GM12878 (cell line): ENCODE results near the gene SYT1. TPM values are rescaled to one million over a fixed set of nuclear protein-coding genes. Genes with fewer than 3 reads are reported as not detected.

Source experiments
- ATAC-seq: fragments of 200-7000 bp; cut with Tn5 transposase; 3 replicates; pipeline ENCODE4 v1.9.1; 2020; ENCODE audit warnings: mild to moderate bottlenecking, moderate library complexity
- BruUV-seq: library from RNA; stranded (reverse); fragments of 400-500 nt; replicated peaks from 2 replicates; lab custom pipeline; 2021; lab: Mats Ljungman, UMichigan
- CTCF ChIA-PET: fragments of 300-600 bp; sonication (Branson Sonifier 250); formaldehyde crosslinking; extraction: SDS; loops from one replicate; lab custom pipeline; 2021; ENCODE audit warnings: inconsistent platforms; lab: Yijun Ruan, JAX
- POLR2A ChIA-PET: fragments of 350-600 bp; formaldehyde crosslinking; extraction: SDS; loops from one replicate; lab custom pipeline; 2021; ENCODE audit warnings: inconsistent platforms; lab: Charles Lee
- RAD21 ChIA-PET: fragments of 300-600 bp; sonication (Branson Sonifier 250); formaldehyde crosslinking; loops from one replicate; lab custom pipeline; 2023; ENCODE audit warnings: antibody characterized with exemption; ENCODE audit not compliant: unreplicated experiment; lab: Charles Lee
- SMC1A ChIA-PET: fragments of 300-600 bp; sonication (Branson Sonifier 250); formaldehyde crosslinking; loops from one replicate; lab custom pipeline; 2023; ENCODE audit not compliant: unreplicated experiment, uncharacterized antibody; lab: Charles Lee
- DNase-seq: peaks from one replicate; pipeline ENCODE4 v3.0.0-alpha.2; 2011; ENCODE audit warnings: low read depth, low spot score
- FAIRE-seq: peaks from 3 replicates; lab custom pipeline; 2011; peaks lifted over from hg19 to GRCh38; lab: Jason Lieb, UNC
- H2AFZ ChIP-seq: 2 replicates; pipeline ENCODE4 v1.6.0; 2011; ENCODE audit warnings: low read depth, low read length, control low read depth; ENCODE audit not compliant: control insufficient read depth
- H3K27ac ChIP-seq: 2 replicates; pipeline ENCODE4 v1.5.1; 2011; ENCODE audit warnings: control low read depth; ENCODE audit not compliant: control insufficient read depth, insufficient read depth
- H3K27me3 ChIP-seq, 2 experiments: replicated peaks in 1 of 2; 2 replicates each; pipeline versions ENCODE4 v1.6.0 to v1.6.1; 2011; ENCODE audit warnings: low read length in 1 of 2; ENCODE audit not compliant: control insufficient read depth in 2 of 2, insufficient read depth in 2 of 2
- H3K36me3 ChIP-seq, 2 experiments: 2 replicates each; pipeline ENCODE4 v1.5.1; 2011; ENCODE audit warnings: low read length in 1 of 2; ENCODE audit not compliant: control insufficient read depth in 2 of 2, insufficient read depth in 2 of 2
- H3K4me1 ChIP-seq: 2 replicates; pipeline ENCODE4 v1.6.1; 2011; ENCODE audit warnings: mild to moderate bottlenecking, low read length, moderate library complexity, mixed read lengths; ENCODE audit not compliant: control insufficient read depth, insufficient read depth
- H3K4me2 ChIP-seq: 2 replicates; pipeline ENCODE4 v1.6.0; 2011; ENCODE audit warnings: control low read depth; ENCODE audit not compliant: control insufficient read depth, insufficient read depth
- H3K4me3 ChIP-seq: fragments of 200-600 bp; sonication (generic); 2 replicates; pipeline ENCODE4 v1.5.1; 2016
- H3K79me2 ChIP-seq: 2 replicates; pipeline ENCODE4 v1.6.0; 2011; ENCODE audit warnings: low read length; ENCODE audit not compliant: control insufficient read depth, insufficient read depth
- H3K9ac ChIP-seq: 2 replicates; pipeline ENCODE4 v1.8.0; 2011; ENCODE audit warnings: low read length, control low read depth, mixed read lengths; ENCODE audit not compliant: control insufficient read depth, insufficient read depth
- H3K9me3 ChIP-seq: replicated peaks from 3 replicates; pipeline ENCODE4 v1.5.1; 2011; ENCODE audit warnings: mild to moderate bottlenecking, low read length; ENCODE audit not compliant: control insufficient read depth, insufficient read depth
- H4K20me1 ChIP-seq: 2 replicates; pipeline ENCODE4 v1.6.0; 2011; ENCODE audit not compliant: control insufficient read depth, insufficient read depth
- ELK1 ChIP-seq: IDR thresholded peaks from 2 replicates; pipeline ENCODE4 v1.6.1; 2012; ENCODE audit warnings: low read depth, low read length, improper control_type of control experiment
- EP300 ChIP-seq, 2 experiments: fragments of 150-350 bp in 1 of 2; IDR thresholded peaks; 2 replicates each; pipeline ENCODE4 v1.6.1; 2011 to 2012; ENCODE audit warnings: low read depth in 2 of 2, low read length in 2 of 2, borderline replicate concordance in 1 of 2, improper control_type of control experiment in 1 of 2, inconsistent platforms in 1 of 2; ENCODE audit not compliant: control insufficient read depth in 1 of 2
- HDAC6 ChIP-seq: fragments of 200-600 bp; sonication (generic); IDR thresholded peaks from one replicate; pipeline ENCODE4 v1.8.0; 2017; ENCODE audit warnings: antibody characterized with exemption; ENCODE audit not compliant: unreplicated experiment
- HDGF ChIP-seq: fragments of 450-650 bp; IDR thresholded peaks from 2 replicates; pipeline ENCODE4 v1.6.1; 2016; ENCODE audit warnings: antibody characterized with exemption
- IRF4 ChIP-seq: IDR thresholded peaks from 2 replicates; pipeline ENCODE4 v1.6.1; 2011; ENCODE audit warnings: low read depth, low read length
- NFYB ChIP-seq: IDR thresholded peaks from 2 replicates; pipeline ENCODE4 v1.6.1; 2011; ENCODE audit warnings: low read depth, mild to moderate bottlenecking, low read length, improper control_type of control experiment, moderate library complexity; ENCODE audit not compliant: insufficient read depth
- POLR2AphosphoS2 ChIP-seq: IDR thresholded peaks from 2 replicates; pipeline ENCODE4 v1.6.1; 2011; ENCODE audit warnings: low read depth, mild to moderate bottlenecking, low read length, improper control_type of control experiment, moderate library complexity
- REST ChIP-seq: IDR thresholded peaks from 2 replicates; pipeline ENCODE4 v1.6.1; 2012; ENCODE audit warnings: mild to moderate bottlenecking, low read depth, low read length
- SKIL ChIP-seq: fragments of 450-650 bp; IDR thresholded peaks from 2 replicates; pipeline ENCODE4 v1.6.1; 2017; ENCODE audit warnings: mild to moderate bottlenecking, low read depth, inconsistent platforms; ENCODE audit not compliant: poor library complexity, severe bottlenecking
- TARDBP ChIP-seq: IDR thresholded peaks from 2 replicates; pipeline ENCODE4 v1.6.1; 2016; ENCODE audit warnings: borderline replicate concordance
- TCF3 ChIP-seq: IDR thresholded peaks from 2 replicates; pipeline ENCODE4 v1.6.1; 2012; ENCODE audit warnings: low read depth, mild to moderate bottlenecking, low read length, borderline replicate concordance; ENCODE audit not compliant: insufficient read depth
- USF2 ChIP-seq: IDR thresholded peaks from 2 replicates; pipeline ENCODE4 v1.6.1; 2011; ENCODE audit warnings: low read depth, low read length, improper control_type of control experiment, borderline replicate concordance
- WRNIP1 ChIP-seq: IDR thresholded peaks from 2 replicates; pipeline ENCODE4 v1.6.1; 2011; ENCODE audit warnings: low read depth, low read length, improper control_type of control experiment, borderline replicate concordance
- ZNF24 ChIP-seq: fragments of 450-650 bp; IDR thresholded peaks from 2 replicates; pipeline ENCODE4 v1.6.1; 2017; ENCODE audit warnings: antibody characterized with exemption, mild to moderate bottlenecking
- ZNF274 ChIP-seq: IDR thresholded peaks from one replicate; pipeline ENCODE4 v1.8.0; 2011; ENCODE audit not compliant: insufficient read length, insufficient read depth
- in situ Hi-C: fragments of 300-500 bp; cut with MboI; formaldehyde crosslinking; loops from 9 replicates; pipeline ENCODE4 v1.14.3; 2018; ENCODE audit warnings: mixed read lengths
- intact Hi-C: fragments of 100-400 bp; cut with micrococcal nuclease; formaldehyde crosslinking; loops from one replicate; pipeline ENCODE4 v1.14.2; 2022; ENCODE audit not compliant: unreplicated experiment
- polyA plus RNA-seq, 11 experiments: library from polyadenylated mRNA; depleted of rRNA in 4 of 11; unstranded in 6 of 11; stranded (reverse) in 5 of 11; fragments of >200 nt; fragmentation: Nextera tagmentation in 4 of 11; fragmentation: Illumina TruSeq in 1 of 11; extraction: Ambion mirVana in 4 of 11; extraction: Trizol in 1 of 11; gene quantifications; 1 replicate in 1 of 11; 2 replicates in 10 of 11; pipeline versions ENCODE4 v1.2.1 to v1.2.3, GENCODE V29; 2011 to 2016; ENCODE audit warnings: inconsistent platforms in 2 of 11, missing spikeins in 2 of 11, low read depth in 1 of 11
- total RNA-seq, 4 experiments: library from RNA; depleted of rRNA in 3 of 4; stranded (reverse); fragments of >200 nt in 3 of 4; fragmentation: Illumina TruSeq in 1 of 4; extraction: Trizol in 1 of 4; gene quantifications; 2 replicates each; pipeline versions ENCODE4 v1.2.1 to v1.2.3, GENCODE V29; 2013 to 2021

Gene SYT1
- total and polyA plus RNA-seq, 10 of the 15 experiments (the other 5 are each of a cell fraction or from before 2014, with no cell fraction given) = 0.10 to 0.28 TPM; not detected in 8

- no peaks in the 10 kb centered on the region for H3K4me1 ChIP-seq
- ATAC-seq = no peak
- no TSS peak for BruUV-seq
- H3K4me2 ChIP-seq = no peak overlapping the region
- CTCF ChIA-PET = no interaction called here
- no peaks in the 10 kb centered on the region for H4K20me1 ChIP-seq
- POLR2A ChIA-PET = no interaction called here
- no peak overlapping the region for H3K9ac ChIP-seq
- intact Hi-C loops (no loop called here), in situ Hi-C loops (no loop called here)
- no peak overlapping the region for H3K27ac ChIP-seq
- TF ChIP-seq TARDBP (no peak), HDAC6 (no peak), ZNF24 (no peak), ZNF274 (no peak), ELK1 (no peak), POLR2AphosphoS2 (no peak), TCF3 (no peak), IRF4 (no peak), SKIL (no peak), EP300 (IDR thresholded peaks at IDR 0.05; ENCODE audit: borderline replicate concordance in 1 of 2, control insufficient read depth in 1 of 2, low read depth in 2 of 2, low read length in 2 of 2) (no peak), REST (no peak), WRNIP1 (no peak), NFYB (no peak), HDGF (no peak), USF2 (no peak)
- no peak overlapping the region for H3K4me3 ChIP-seq
- no peaks in the 10 kb centered on the region for H3K79me2 ChIP-seq
- RAD21 ChIA-PET = no interaction called here
- no peaks in the 10 kb centered on the region for H3K36me3 ChIP-seq
- H3K27me3 ChIP-seq = no peaks in the 10 kb centered on the region
- SMC1A ChIA-PET = interaction anchor here (1.0 kb wide), 1 partner anchor 127 kb away, joined by 3 read pairs; no protein-coding TSS in a partner anchor
- H2AFZ ChIP-seq = no peak overlapping the region
- no peak for FAIRE-seq
- H3K9me3 ChIP-seq = no peaks in the 10 kb centered on the region
- DNase-seq = no peak
Observed at GRCh38 chr12:78970041-78970440, 105.5 kb downstream of the SYT1 start.
